MCF 10A (cell line): ENCODE data around the gene ATP5F1E. TPM values are rescaled to one million over a fixed set of nuclear protein-coding genes. Genes with fewer than 3 reads are reported as not detected.
A peak's percentile ranks its signal among the peaks of the same experiment; 100 is the strongest.

Experiments
- BruUV-seq: library from RNA; stranded (reverse); fragments of 400-500 nt; replicated peaks from 2 replicates; lab custom pipeline; 2021; lab: Mats Ljungman, UMichigan
- CTCF ChIA-PET: fragments of 300-600 bp; sonication (Branson Sonifier 250); formaldehyde crosslinking; extraction: SDS; loops from one replicate; lab custom pipeline; 2021; ENCODE audit warnings: antibody characterized with exemption, inconsistent platforms; lab: Yijun Ruan, JAX
- POLR2A ChIA-PET: fragments of 300-600, 350-650 bp; sonication (Branson Sonifier 250); formaldehyde crosslinking; extraction: SDS; loops from one replicate; lab custom pipeline; 2020; ENCODE audit warnings: antibody characterized with exemption, inconsistent platforms; lab: Yijun Ruan, JAX
- DNase-seq: peaks from one replicate; pipeline ENCODE4 v3.0.0-alpha.2; 2018; ENCODE audit not compliant: unreplicated experiment
- H3K27ac Mint-ChIP-seq: one replicate; pipeline ENCODE4 v1.8.0; 2022; ENCODE audit warnings: mild to moderate bottlenecking, low read depth, mixed read lengths; ENCODE audit not compliant: unreplicated experiment
- H3K27me3 Mint-ChIP-seq: one replicate; pipeline ENCODE4 v1.8.0; 2022; ENCODE audit warnings: mixed read lengths; ENCODE audit not compliant: insufficient read depth, unreplicated experiment
- H3K36me3 Mint-ChIP-seq: one replicate; pipeline ENCODE4 v1.8.0; 2022; ENCODE audit warnings: mild to moderate bottlenecking, moderate library complexity, mixed read lengths; ENCODE audit not compliant: insufficient read depth, unreplicated experiment
- H3K4me1 Mint-ChIP-seq: one replicate; pipeline ENCODE4 v1.8.0; 2022; ENCODE audit warnings: mixed read lengths; ENCODE audit not compliant: insufficient read depth, unreplicated experiment
- H3K4me3 Mint-ChIP-seq: one replicate; pipeline ENCODE4 v1.8.0; 2022; ENCODE audit warnings: mild to moderate bottlenecking, moderate library complexity, mixed read lengths; ENCODE audit not compliant: unreplicated experiment
- H3K9me3 Mint-ChIP-seq: one replicate; pipeline ENCODE4 v1.8.0; 2022; ENCODE audit warnings: mixed read lengths; ENCODE audit not compliant: unreplicated experiment
- CTCF ChIP-seq: fragments of 200-600 bp; IDR thresholded peaks from one replicate; pipeline ENCODE4 v1.8.0; 2022; ENCODE audit warnings: antibody characterized with exemption, mild to moderate bottlenecking; ENCODE audit not compliant: unreplicated experiment
- intact Hi-C: fragments of 100-400 bp; cut with micrococcal nuclease; formaldehyde crosslinking; loops from 2 replicates; pipeline ENCODE4 v1.14.1; 2022
- total RNA-seq: library from RNA; stranded (reverse); gene quantifications from 2 replicates; pipeline ENCODE4 v1.2.3, GENCODE V29; 2022

ATP5F1E gene
- total RNA-seq, 1 experiment from 2014 or later, result 69.7 TPM

GRCh38 chr20:58981628-58982364 is 50.3 kb downstream of the ATP5F1E start:
- H3K36me3 Mint-ChIP-seq, result peaks cover 9% of the 10 kb centered on the region
- intact Hi-C loops, result loop anchor here (2.0 kb wide), 1 partner anchor 89 kb away; no protein-coding TSS in a partner anchor
- TF ChIP-seq CTCF, result no peak
- no TSS peak for BruUV-seq
- peak overlapping the region; percentile 78 for H3K4me3 Mint-ChIP-seq
- ChIA-PET CTCF (interaction anchor here (0.6 to 1.5 kb wide), 8 partner anchors 8 to 455 kb away, joined by 3 to 5 read pairs (median 3); no protein-coding TSS in a partner anchor), POLR2A (interaction anchor here (0.5 to 3.3 kb wide), 13 partner anchors 12 to 240 kb away, joined by 3 to 27 read pairs (median 4); partner anchors contain the start of gene ATP5F1E)
- peak overlapping the region; percentile 54 for H3K27ac Mint-ChIP-seq
- DNase-seq, result peak; percentile 25
- no peaks in the 10 kb centered on the region for H3K27me3 Mint-ChIP-seq
- peaks cover 21% of the 10 kb centered on the region for H3K4me1 Mint-ChIP-seq
- no peaks in the 10 kb centered on the region for H3K9me3 Mint-ChIP-seq

DNA sequence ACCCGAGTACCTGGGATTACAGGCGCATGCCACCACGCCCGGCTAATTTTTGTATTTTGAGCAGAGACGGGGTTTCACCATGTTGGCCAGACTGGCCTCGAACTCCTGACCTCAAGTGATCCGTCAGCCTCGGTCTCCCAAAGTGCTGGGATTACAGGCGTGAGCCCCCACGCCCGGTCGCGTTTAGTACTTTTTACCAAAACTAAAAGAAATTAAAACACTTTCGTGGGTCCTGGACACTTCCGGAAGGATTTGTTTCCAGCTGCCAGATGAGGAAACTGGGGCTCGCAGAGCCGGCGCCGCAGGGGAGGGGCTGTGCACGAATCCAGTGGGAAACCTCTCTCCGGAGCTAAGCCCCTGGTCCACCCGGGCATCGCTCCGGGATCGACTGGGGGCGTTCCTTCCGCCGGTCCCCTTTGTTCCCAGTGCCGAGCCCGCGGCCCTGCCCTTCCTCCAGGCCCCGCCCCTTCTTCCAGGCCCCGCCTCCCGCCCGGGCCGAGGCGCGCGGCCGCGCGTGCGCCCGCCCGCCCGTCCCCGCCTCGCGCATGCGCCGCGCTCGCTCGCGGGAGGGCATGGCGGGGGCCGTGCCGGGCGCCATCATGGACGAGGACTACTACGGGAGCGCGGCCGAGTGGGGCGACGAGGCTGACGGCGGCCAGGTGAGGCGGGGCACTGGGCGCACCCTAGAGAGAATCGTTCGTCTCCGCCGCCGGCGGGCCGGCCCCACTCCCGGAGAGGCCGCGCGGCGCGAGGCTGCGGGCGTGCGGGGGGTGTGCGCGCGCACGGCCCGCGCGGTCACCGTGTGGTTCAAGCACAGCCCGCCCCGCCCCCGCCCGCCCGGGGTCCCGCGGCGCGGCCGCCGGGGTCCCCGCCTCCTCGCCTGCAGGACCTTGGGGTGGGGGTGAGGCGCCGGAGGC is 51.2 kb downstream of the ATP5F1E start, which contains the start of gene NELFCD:
Gene NELFCD, plus strand, starts transcription at position 546 of the 917 bp plus-strand sequence. Its CDS starts 54 bp downstream, at position 600.
- no peak for TF ChIP-seq CTCF
- Mint-ChIP-seq H3K9me3 (peaks cover 1% of the 10 kb centered on the region), H3K27ac (peak within 1 kb of the TSS; percentile 54), H3K4me1 (peaks cover 27% of the 10 kb centered on the region), H3K27me3 (no peaks in the 10 kb centered on the region), H3K4me3 (peak within 1 kb of the TSS; percentile 78), H3K36me3 (peaks cover 4% of the 10 kb centered on the region)
- ChIA-PET CTCF (interaction anchor here (0.6 to 1.1 kb wide), 3 partner anchors 12 to 63 kb away, joined by 3 to 4 read pairs (median 3); no protein-coding TSS in a partner anchor), POLR2A (interaction anchor here (0.6 to 3.3 kb wide), 14 partner anchors 11 to 330 kb away, joined by 3 to 27 read pairs (median 4); partner anchors contain the start of gene ATP5F1E)
- intact Hi-C loops, result loop anchor here (2.0 kb wide), 1 partner anchor 88 kb away; no protein-coding TSS in a partner anchor
- peak; percentile 78 for DNase-seq
- no TSS peak for BruUV-seq

GRCh38 chr20:58978351-58979190 is 53.6 kb downstream of the ATP5F1E start:
- BruUV-seq, result no TSS peak
- POLR2A ChIA-PET, result interaction anchor here (0.7 to 1.2 kb wide), 4 partner anchors 12 to 103 kb away, joined by 3 to 4 read pairs (median 4); partner anchors contain the start of genes ATP5F1E and PRELID3B
- CTCF ChIA-PET, result interaction anchor here (0.5 to 1.6 kb wide), 6 partner anchors 14 to 541 kb away, joined by 3 to 4 read pairs (median 3); no protein-coding TSS in a partner anchor

More at GRCh38 chr20:58978351-58979190, 53.6 kb downstream of the ATP5F1E start:
- Mint-ChIP-seq H3K9me3 (peaks cover 16% of the 10 kb centered on the region), H3K4me3 (no peak overlapping the region), H3K36me3 (no peaks in the 10 kb centered on the region), H3K27ac (no peak overlapping the region), H3K27me3 (no peaks in the 10 kb centered on the region), H3K4me1 (peaks cover 14% of the 10 kb centered on the region)
- no peak for TF ChIP-seq CTCF
- intact Hi-C loops, result no loop called here
- no peak for DNase-seq
